WTC11 (cell line): ENCODE measurements around the gene IRF2. TPM values are rescaled to one million over a fixed set of nuclear protein-coding genes. Genes with fewer than 3 reads are reported as not detected.

Experiments
- ATAC-seq: fragments of 200-7000 bp; cut with Tn5 transposase; 2 replicates; pipeline ENCODE4 v1.10.0; 2021; ENCODE audit warnings: mild to moderate bottlenecking, moderate library complexity
- CTCF ChIA-PET: fragments of 300-600 bp; sonication (Branson Sonifier 250); formaldehyde crosslinking; loops from one replicate; lab custom pipeline; 2021; ENCODE audit warnings: antibody characterized with exemption; lab: Charles Lee
- POLR2A ChIA-PET: fragments of 350-600 bp; sonication (Branson Sonifier 250); formaldehyde crosslinking; loops from one replicate; lab custom pipeline; 2021; ENCODE audit warnings: antibody characterized with exemption; lab: Charles Lee
- DNase-seq: peaks from one replicate; pipeline ENCODE4 v3.0.0; 2021; ENCODE audit warnings: low spot score
- H3K27ac Mint-ChIP-seq: 2 replicates; pipeline ENCODE4 v1.8.0; 2021; ENCODE audit warnings: mixed read lengths
- H3K27me3 Mint-ChIP-seq: 2 replicates; pipeline ENCODE4 v1.8.0; 2021; ENCODE audit warnings: low read depth, mild to moderate bottlenecking, moderate library complexity, mixed read lengths
- H3K36me3 Mint-ChIP-seq: 2 replicates; pipeline ENCODE4 v1.8.0; 2021; ENCODE audit warnings: mixed read lengths
- H3K4me1 Mint-ChIP-seq: 2 replicates; pipeline ENCODE4 v1.8.0; 2022; ENCODE audit warnings: mixed read lengths
- H3K4me3 Mint-ChIP-seq: 2 replicates; pipeline ENCODE4 v1.8.0; 2021; ENCODE audit warnings: mild to moderate bottlenecking, moderate library complexity, mixed read lengths
- H3K9me3 Mint-ChIP-seq: 2 replicates; pipeline ENCODE4 v1.8.0; 2021; ENCODE audit warnings: mixed read lengths
- AFF4 ChIP-seq: sonication (generic); formaldehyde crosslinking; IDR thresholded peaks from 2 replicates; pipeline ENCODE4 v1.8.1; 2023; ENCODE audit warnings: mild to moderate bottlenecking, missing genetic modification reagents, borderline replicate concordance
- ATF3 ChIP-seq: sonication (generic); formaldehyde crosslinking; conservative IDR thresholded peaks from 2 replicates; pipeline ENCODE4 v1.8.1; 2022; ENCODE audit warnings: mild to moderate bottlenecking, missing genetic modification reagents
- CREB1 ChIP-seq: sonication (generic); formaldehyde crosslinking; IDR thresholded peaks from 2 replicates; pipeline ENCODE4 v1.8.0; 2023; ENCODE audit warnings: mild to moderate bottlenecking, missing genetic modification reagents
- E2F4 ChIP-seq: sonication (generic); formaldehyde crosslinking; IDR thresholded peaks from 2 replicates; pipeline ENCODE4 v1.8.1; 2022; ENCODE audit warnings: low read depth, mild to moderate bottlenecking, moderate library complexity, missing genetic modification reagents, borderline replicate concordance
- EMX1 ChIP-seq: fragments of 250-450 bp; sonication (Bioruptor Pico); IDR thresholded peaks from 2 replicates; pipeline ENCODE4 v1.8.0; 2021; ENCODE audit warnings: mild to moderate bottlenecking
- ERG ChIP-seq: fragments of 250-450 bp; sonication (Bioruptor Pico); IDR thresholded peaks from 2 replicates; pipeline ENCODE4 v1.8.0; 2021; ENCODE audit warnings: mild to moderate bottlenecking
- FOXJ3 ChIP-seq: sonication (generic); formaldehyde crosslinking; IDR thresholded peaks from 2 replicates; pipeline ENCODE4 v1.9.0; 2021; ENCODE audit warnings: missing genetic modification reagents, mild to moderate bottlenecking, borderline replicate concordance
- IRF2 ChIP-seq: sonication (generic); formaldehyde crosslinking; IDR thresholded peaks from 2 replicates; pipeline ENCODE4 v1.8.0; 2022; ENCODE audit warnings: low read depth, missing genetic modification reagents, borderline replicate concordance
- NFE2L1 ChIP-seq: sonication (generic); formaldehyde crosslinking; IDR thresholded peaks from 2 replicates; pipeline ENCODE4 v1.8.1; 2023; ENCODE audit warnings: missing genetic modification reagents
- SOX15 ChIP-seq: fragments of 250-450 bp; sonication (Bioruptor Pico); IDR thresholded peaks from 2 replicates; pipeline ENCODE4 v1.9.0; 2021; ENCODE audit warnings: mild to moderate bottlenecking
- ZBTB21 ChIP-seq: sonication (generic); formaldehyde crosslinking; IDR thresholded peaks from 2 replicates; pipeline ENCODE4 v1.8.1; 2023; ENCODE audit warnings: mild to moderate bottlenecking, missing genetic modification reagents, borderline replicate concordance
- ZNF263 ChIP-seq: sonication (generic); formaldehyde crosslinking; IDR thresholded peaks from 2 replicates; pipeline ENCODE4 v1.8.1; 2022; ENCODE audit warnings: low read depth, mild to moderate bottlenecking, moderate library complexity, missing genetic modification reagents
- ZNF317 ChIP-seq: sonication (generic); formaldehyde crosslinking; IDR thresholded peaks from 2 replicates; pipeline ENCODE4 v1.8.1; 2023; ENCODE audit warnings: low read depth, mild to moderate bottlenecking, moderate library complexity, missing genetic modification reagents, borderline replicate concordance
- ZNF532 ChIP-seq: fragments of 250-450 bp; sonication (Bioruptor Pico); IDR thresholded peaks from 2 replicates; pipeline ENCODE4 v1.9.0; 2021; ENCODE audit warnings: mild to moderate bottlenecking, borderline replicate concordance
- total RNA-seq: library from RNA; stranded (reverse); gene quantifications from 3 replicates; pipeline ENCODE4 v1.2.3, GENCODE V29; 2021

The IRF2 gene
- total RNA-seq, 1 experiment from 2014 or later: 11.8 TPM

GRCh38 chr4:184384056-184384809 is 90.1 kb downstream of the IRF2 start (continued):
- TF ChIP-seq EMX1 (CRISPR knock-in tag): no peak
- TF ChIP-seq FOXJ3: no peak
- TF ChIP-seq IRF2 (CRISPR knock-in tag): no peak

- peaks cover 69% of the 10 kb centered on the region for H3K4me1 Mint-ChIP-seq
- H3K27me3 Mint-ChIP-seq: no peaks in the 10 kb centered on the region
- POLR2A ChIA-PET: no interaction called here
- TF ChIP-seq ZNF532 (CRISPR knock-in tag) (no peak), SOX15 (CRISPR knock-in tag) (no peak), NFE2L1 (no peak), ZBTB21 (CRISPR knock-in tag) (no peak), AFF4 (CRISPR knock-in tag) (no peak), IRF2 (CRISPR knock-in tag) (no peak), ZNF317 (CRISPR knock-in tag) (no peak), ATF3 (no peak), CREB1 (CRISPR knock-in tag) (no peak), ERG (CRISPR knock-in tag) (no peak), E2F4 (CRISPR knock-in tag) (no peak), ZNF263 (CRISPR knock-in tag) (no peak)
- TF ChIP-seq, all 79 proteins: peak for 0
- Mint-ChIP-seq H3K27ac (0 out of 2 replicates have a peak overlapping the region, but pooled peaks have one; percentile 48), H3K4me3 (no peak overlapping the region), H3K36me3 (peaks cover 10% of the 10 kb centered on the region), H3K9me3 (peaks cover 9% of the 10 kb centered on the region; the same call in 1 of the 2 replicates)
- CTCF ChIA-PET: no interaction called here
- ATAC-seq (no peak), DNase-seq (no peak)
Observed at GRCh38 chr4:184383497-184384055, 90.8 kb downstream of the IRF2 start.
